ENCODE measurements around the gene CYGB. TPM values are rescaled to one million over a fixed set of nuclear protein-coding genes. Genes with fewer than 3 reads are reported as not detected.
A peak's percentile ranks its signal among the peaks of the same experiment; 100 is the strongest.

CYGB gene
- total and polyA plus RNA-seq, 2 of the 13 experiments (the other 11 are each of a cell fraction or from before 2014, with no cell fraction given), result 18.9 to 27.1 TPM

DNA sequence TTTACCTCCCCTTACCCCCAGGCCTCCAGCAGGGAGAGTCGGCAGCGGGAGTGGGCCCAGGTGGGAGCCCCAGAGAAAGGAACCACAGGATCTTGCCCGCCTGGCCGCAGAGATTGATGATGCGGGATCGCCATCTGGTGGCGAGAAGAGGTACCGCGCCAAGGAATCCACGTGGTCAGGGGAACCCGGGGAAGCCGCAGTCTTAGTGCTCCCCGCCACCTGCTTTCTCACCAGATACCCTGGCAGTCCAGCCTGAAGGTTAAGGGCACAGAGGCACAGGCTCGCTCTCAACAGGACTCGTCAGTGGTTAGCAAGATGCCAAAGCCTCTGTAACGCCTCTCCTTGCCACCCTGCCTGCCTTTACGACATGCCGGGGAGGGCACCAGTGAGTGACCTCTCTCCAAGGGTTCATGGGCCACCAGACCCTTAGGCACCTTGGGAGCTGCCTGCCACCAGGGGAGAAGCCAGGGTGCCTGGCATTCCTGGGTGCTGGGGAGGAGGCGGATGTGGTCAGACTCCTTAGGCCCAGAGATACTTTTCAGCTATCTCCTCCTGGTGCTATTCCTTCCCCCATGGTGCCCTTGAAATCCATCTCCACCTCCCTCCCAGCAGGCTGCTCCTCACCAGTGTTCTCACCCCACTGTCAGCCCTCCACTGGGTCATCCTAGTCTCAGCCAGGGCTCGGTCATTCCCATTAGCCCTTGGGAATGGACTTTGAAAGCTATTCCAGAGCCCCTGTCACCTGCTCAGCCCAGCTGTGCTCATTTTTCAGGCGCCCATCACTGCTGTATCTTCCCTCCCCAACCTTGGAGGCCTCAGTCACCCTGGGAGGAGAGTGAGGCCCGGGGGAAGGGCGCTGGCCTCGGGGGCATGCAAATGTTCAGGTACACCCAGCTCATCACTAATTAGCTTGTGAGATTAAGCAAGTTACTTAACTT is 30.8 kb downstream of the CYGB start (continued):
- TF ChIP-seq, protein P1, sequence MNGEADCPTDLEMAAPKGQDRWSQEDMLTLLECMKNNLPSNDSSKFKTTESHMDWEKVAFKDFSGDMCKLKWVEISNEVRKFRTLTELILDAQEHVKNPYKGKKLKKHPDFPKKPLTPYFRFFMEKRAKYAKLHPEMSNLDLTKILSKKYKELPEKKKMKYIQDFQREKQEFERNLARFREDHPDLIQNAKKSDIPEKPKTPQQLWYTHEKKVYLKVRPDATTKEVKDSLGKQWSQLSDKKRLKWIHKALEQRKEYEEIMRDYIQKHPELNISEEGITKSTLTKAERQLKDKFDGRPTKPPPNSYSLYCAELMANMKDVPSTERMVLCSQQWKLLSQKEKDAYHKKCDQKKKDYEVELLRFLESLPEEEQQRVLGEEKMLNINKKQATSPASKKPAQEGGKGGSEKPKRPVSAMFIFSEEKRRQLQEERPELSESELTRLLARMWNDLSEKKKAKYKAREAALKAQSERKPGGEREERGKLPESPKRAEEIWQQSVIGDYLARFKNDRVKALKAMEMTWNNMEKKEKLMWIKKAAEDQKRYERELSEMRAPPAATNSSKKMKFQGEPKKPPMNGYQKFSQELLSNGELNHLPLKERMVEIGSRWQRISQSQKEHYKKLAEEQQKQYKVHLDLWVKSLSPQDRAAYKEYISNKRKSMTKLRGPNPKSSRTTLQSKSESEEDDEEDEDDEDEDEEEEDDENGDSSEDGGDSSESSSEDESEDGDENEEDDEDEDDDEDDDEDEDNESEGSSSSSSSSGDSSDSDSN (CRISPR knock-in tag; IDR thresholded peaks at IDR 0.05), result peak; percentile 45; the same call in 1 of the 2 replicates
- no peak for TF ChIP-seq ZFP82 (CRISPR knock-in tag; IDR thresholded peaks at IDR 0.05; ENCODE audit: borderline replicate concordance)
- no peak for TF ChIP-seq ZNF790 (CRISPR knock-in tag; IDR thresholded peaks at IDR 0.05; ENCODE audit: borderline replicate concordance)
- no peak for TF ChIP-seq PBX3 (CRISPR knock-in tag; IDR thresholded peaks at IDR 0.05; ENCODE audit: borderline replicate concordance)
- no peak; the same call in 1 of the 2 replicates for TF ChIP-seq ZKSCAN1 (IDR thresholded peaks at IDR 0.05; ENCODE audit: low read length)
- peak; percentile 55; the same call in 1 of the 2 replicates for TF ChIP-seq POGK (CRISPR knock-in tag; conservative IDR thresholded peaks at IDR 0.05)
- TF ChIP-seq TCF12 (IDR thresholded peaks at IDR 0.05), result no peak
- TF ChIP-seq TCF12 (CRISPR knock-in tag; IDR thresholded peaks at IDR 0.05), result no peak; the same call in 1 of the 2 replicates
- no peak for TF ChIP-seq SETDB1 (CRISPR knock-in tag; IDR thresholded peaks at IDR 0.05; ENCODE audit: borderline replicate concordance)
- TF ChIP-seq, protein P2, sequence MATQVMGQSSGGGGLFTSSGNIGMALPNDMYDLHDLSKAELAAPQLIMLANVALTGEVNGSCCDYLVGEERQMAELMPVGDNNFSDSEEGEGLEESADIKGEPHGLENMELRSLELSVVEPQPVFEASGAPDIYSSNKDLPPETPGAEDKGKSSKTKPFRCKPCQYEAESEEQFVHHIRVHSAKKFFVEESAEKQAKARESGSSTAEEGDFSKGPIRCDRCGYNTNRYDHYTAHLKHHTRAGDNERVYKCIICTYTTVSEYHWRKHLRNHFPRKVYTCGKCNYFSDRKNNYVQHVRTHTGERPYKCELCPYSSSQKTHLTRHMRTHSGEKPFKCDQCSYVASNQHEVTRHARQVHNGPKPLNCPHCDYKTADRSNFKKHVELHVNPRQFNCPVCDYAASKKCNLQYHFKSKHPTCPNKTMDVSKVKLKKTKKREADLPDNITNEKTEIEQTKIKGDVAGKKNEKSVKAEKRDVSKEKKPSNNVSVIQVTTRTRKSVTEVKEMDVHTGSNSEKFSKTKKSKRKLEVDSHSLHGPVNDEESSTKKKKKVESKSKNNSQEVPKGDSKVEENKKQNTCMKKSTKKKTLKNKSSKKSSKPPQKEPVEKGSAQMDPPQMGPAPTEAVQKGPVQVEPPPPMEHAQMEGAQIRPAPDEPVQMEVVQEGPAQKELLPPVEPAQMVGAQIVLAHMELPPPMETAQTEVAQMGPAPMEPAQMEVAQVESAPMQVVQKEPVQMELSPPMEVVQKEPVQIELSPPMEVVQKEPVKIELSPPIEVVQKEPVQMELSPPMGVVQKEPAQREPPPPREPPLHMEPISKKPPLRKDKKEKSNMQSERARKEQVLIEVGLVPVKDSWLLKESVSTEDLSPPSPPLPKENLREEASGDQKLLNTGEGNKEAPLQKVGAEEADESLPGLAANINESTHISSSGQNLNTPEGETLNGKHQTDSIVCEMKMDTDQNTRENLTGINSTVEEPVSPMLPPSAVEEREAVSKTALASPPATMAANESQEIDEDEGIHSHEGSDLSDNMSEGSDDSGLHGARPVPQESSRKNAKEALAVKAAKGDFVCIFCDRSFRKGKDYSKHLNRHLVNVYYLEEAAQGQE (IDR thresholded peaks at IDR 0.05; ENCODE audit: borderline replicate concordance in 1 of 2, low read depth in 1 of 2, low read length in 2 of 2), result no peak; a peak in 1 of 4 replicates
- TF ChIP-seq ZNF513 (CRISPR knock-in tag; conservative IDR thresholded peaks at IDR 0.05), result no peak
- TF ChIP-seq, protein P3, sequence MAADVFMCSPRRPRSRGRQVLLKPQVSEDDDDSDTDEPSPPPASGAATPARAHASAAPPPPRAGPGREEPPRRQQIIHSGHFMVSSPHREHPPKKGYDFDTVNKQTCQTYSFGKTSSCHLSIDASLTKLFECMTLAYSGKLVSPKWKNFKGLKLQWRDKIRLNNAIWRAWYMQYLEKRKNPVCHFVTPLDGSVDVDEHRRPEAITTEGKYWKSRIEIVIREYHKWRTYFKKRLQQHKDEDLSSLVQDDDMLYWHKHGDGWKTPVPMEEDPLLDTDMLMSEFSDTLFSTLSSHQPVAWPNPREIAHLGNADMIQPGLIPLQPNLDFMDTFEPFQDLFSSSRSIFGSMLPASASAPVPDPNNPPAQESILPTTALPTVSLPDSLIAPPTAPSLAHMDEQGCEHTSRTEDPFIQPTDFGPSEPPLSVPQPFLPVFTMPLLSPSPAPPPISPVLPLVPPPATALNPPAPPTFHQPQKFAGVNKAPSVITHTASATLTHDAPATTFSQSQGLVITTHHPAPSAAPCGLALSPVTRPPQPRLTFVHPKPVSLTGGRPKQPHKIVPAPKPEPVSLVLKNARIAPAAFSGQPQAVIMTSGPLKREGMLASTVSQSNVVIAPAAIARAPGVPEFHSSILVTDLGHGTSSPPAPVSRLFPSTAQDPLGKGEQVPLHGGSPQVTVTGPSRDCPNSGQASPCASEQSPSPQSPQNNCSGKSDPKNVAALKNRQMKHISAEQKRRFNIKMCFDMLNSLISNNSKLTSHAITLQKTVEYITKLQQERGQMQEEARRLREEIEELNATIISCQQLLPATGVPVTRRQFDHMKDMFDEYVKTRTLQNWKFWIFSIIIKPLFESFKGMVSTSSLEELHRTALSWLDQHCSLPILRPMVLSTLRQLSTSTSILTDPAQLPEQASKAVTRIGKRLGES (CRISPR knock-in tag; IDR thresholded peaks at IDR 0.05; ENCODE audit: borderline replicate concordance), result no peak
